ENCODE data around the gene KDM8. TPM values are rescaled to one million over a fixed set of nuclear protein-coding genes. Genes with fewer than 3 reads are reported as not detected.

KDM8 gene
- total RNA-seq, 1 experiment from 2014 or later, result 5.0 TPM

DNA sequence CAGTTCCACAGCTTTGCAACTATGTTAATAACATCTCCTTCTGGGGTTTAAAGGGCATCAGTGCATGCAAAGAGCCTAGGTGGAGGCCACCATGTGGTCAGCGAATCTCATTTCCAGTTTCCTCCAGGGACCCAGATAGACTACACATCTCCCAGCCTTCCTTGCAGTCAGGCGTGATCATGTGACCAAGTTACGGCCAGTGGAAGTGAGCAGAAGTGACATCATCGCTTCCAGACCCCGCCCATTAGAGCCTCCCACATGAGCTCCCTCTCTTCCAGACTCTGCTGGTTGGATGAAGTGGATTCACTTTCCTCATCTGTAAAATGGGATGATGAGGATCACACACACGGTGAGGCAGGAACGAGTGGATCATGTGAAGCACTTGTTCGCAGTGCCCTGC is 27.4 kb upstream of the KDM8 start:
- H4K20me1 ChIP-seq (ENCODE audit: low read length), result no peaks in the 10 kb centered on the region
- no peak overlapping the region for H3K27ac ChIP-seq (ENCODE audit: low read length)
- H3K9me2 ChIP-seq (replicated peaks; ENCODE audit: low read length), result no peaks in the 10 kb centered on the region
- DNase-seq (no peak), ATAC-seq (no peak)
- intact Hi-C loops (cut with micrococcal nuclease), result no loop called here
- no peaks in the 10 kb centered on the region for H3K27me3 ChIP-seq (ENCODE audit: low read length)
- H3K9me3 ChIP-seq (ENCODE audit: low read length), result no peaks in the 10 kb centered on the region
- CTCF ChIA-PET, result no interaction called here
- no peak overlapping the region for H2AFZ ChIP-seq (ENCODE audit: low read length)
- no TSS peak for BruUV-seq (replicated peaks)
- H3K79me2 ChIP-seq (ENCODE audit: low read length), result no peaks in the 10 kb centered on the region
- no peak overlapping the region for H3K9ac ChIP-seq (ENCODE audit: low read length)
- POLR2A ChIA-PET (ENCODE audit: unreplicated experiment), result no interaction called here
- no peak overlapping the region for H3K4me2 ChIP-seq (ENCODE audit: low read length)
- H3F3A ChIP-seq (ENCODE audit: low read length, unreplicated experiment), result no peaks in the 10 kb centered on the region
- H3K36me3 ChIP-seq (ENCODE audit: low read depth, low read length), result no peaks in the 10 kb centered on the region
- TF ChIP-seq, protein P1, sequence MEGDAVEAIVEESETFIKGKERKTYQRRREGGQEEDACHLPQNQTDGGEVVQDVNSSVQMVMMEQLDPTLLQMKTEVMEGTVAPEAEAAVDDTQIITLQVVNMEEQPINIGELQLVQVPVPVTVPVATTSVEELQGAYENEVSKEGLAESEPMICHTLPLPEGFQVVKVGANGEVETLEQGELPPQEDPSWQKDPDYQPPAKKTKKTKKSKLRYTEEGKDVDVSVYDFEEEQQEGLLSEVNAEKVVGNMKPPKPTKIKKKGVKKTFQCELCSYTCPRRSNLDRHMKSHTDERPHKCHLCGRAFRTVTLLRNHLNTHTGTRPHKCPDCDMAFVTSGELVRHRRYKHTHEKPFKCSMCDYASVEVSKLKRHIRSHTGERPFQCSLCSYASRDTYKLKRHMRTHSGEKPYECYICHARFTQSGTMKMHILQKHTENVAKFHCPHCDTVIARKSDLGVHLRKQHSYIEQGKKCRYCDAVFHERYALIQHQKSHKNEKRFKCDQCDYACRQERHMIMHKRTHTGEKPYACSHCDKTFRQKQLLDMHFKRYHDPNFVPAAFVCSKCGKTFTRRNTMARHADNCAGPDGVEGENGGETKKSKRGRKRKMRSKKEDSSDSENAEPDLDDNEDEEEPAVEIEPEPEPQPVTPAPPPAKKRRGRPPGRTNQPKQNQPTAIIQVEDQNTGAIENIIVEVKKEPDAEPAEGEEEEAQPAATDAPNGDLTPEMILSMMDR (conservative IDR thresholded peaks at IDR 0.05; ENCODE audit: low read depth, low read length), result no peak
- TF ChIP-seq EZH2phosphoT487 (IDR thresholded peaks at IDR 0.05; ENCODE audit: borderline replicate concordance, low read length) (no peak), EZH2 (IDR thresholded peaks at IDR 0.05; ENCODE audit: low read length, unreplicated experiment) (no peak)
- peaks cover 29% of the 10 kb centered on the region for H3K4me1 ChIP-seq (ENCODE audit: insufficient read depth, low read length)
- H3K4me3 ChIP-seq (ENCODE audit: low read length), result no peak overlapping the region

DNA sequence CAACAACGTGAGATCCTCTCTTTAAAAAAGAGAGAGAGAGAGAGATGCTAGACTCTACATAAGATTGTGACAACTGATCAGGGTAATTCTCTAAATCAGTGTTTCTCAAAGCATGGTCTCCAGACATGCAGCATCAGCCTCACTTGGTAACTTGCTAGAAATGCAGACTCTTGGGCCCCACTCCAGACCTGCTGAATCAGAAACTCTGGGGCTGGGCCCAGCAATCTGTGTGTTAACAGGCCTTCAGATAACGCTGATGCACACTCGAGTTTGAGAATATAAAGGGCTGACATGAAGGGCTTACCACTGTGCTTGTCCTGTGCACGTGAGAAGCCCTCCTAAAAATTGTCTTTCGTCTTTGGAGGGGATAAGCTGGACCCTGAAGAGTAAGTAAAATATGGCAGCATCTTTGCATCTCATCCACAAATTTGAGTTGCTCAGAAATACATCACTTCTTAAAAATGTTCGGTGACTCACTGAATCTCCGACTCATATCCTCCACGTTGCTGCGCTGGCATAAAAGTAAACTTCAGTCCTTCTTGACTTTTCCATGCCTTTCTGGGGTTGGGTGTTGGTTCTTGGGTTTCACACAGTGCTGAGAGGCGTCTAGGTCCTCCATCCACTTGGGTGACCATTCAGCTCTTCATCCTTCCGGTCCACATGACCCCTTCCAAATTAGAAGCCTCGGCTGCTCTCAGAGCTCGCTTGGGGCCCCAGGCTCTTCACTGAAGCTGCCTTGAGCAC is 26.1 kb upstream of the KDM8 start:
- no peaks in the 10 kb centered on the region for H3F3A ChIP-seq (ENCODE audit: low read length, unreplicated experiment)
- no peak overlapping the region for H3K4me3 ChIP-seq (ENCODE audit: low read length)
- H3K9me3 ChIP-seq (ENCODE audit: low read length), result no peaks in the 10 kb centered on the region
- no peaks in the 10 kb centered on the region for H3K79me2 ChIP-seq (ENCODE audit: low read length)
- H3K9me2 ChIP-seq (replicated peaks; ENCODE audit: low read length), result no peaks in the 10 kb centered on the region
- POLR2A ChIA-PET (ENCODE audit: unreplicated experiment), result interaction anchor here (0.7 kb wide), 1 partner anchor 509 kb away, joined by 3 read pairs; no protein-coding TSS in a partner anchor
- H3K36me3 ChIP-seq (ENCODE audit: low read depth, low read length), result no peaks in the 10 kb centered on the region
- H3K9ac ChIP-seq (ENCODE audit: low read length), result peak overlapping the region; percentile 16; the same call in 1 of the 2 replicates
- DNase-seq, result peak; percentile 85
- no TSS peak for BruUV-seq (replicated peaks)
- peak overlapping the region; percentile 29; the same call in 1 of the 2 replicates for H3K4me2 ChIP-seq (ENCODE audit: low read length)
- TF ChIP-seq EZH2phosphoT487 (IDR thresholded peaks at IDR 0.05; ENCODE audit: borderline replicate concordance, low read length) (no peak), EZH2 (IDR thresholded peaks at IDR 0.05; ENCODE audit: low read length, unreplicated experiment) (no peak)
- TF ChIP-seq, protein P1 (conservative IDR thresholded peaks at IDR 0.05; ENCODE audit: low read depth, low read length), result no peak
- no peaks in the 10 kb centered on the region for H4K20me1 ChIP-seq (ENCODE audit: low read length)
- ATAC-seq, result peak; percentile 77
- intact Hi-C loops (cut with micrococcal nuclease), result loop anchor here (1.0 kb wide), 1 partner anchor 188 kb away; no protein-coding TSS in a partner anchor
- CTCF ChIA-PET, result no interaction called here
- peak overlapping the region; percentile 83 for H3K27ac ChIP-seq (ENCODE audit: low read length)
- 0 out of 2 replicates have a peak overlapping the region, but pooled peaks have one; percentile 30 for H2AFZ ChIP-seq (ENCODE audit: low read length)
- H3K4me1 ChIP-seq (ENCODE audit: insufficient read depth, low read length), result peaks cover 29% of the 10 kb centered on the region
- no peaks in the 10 kb centered on the region for H3K27me3 ChIP-seq (ENCODE audit: low read length)

DNA sequence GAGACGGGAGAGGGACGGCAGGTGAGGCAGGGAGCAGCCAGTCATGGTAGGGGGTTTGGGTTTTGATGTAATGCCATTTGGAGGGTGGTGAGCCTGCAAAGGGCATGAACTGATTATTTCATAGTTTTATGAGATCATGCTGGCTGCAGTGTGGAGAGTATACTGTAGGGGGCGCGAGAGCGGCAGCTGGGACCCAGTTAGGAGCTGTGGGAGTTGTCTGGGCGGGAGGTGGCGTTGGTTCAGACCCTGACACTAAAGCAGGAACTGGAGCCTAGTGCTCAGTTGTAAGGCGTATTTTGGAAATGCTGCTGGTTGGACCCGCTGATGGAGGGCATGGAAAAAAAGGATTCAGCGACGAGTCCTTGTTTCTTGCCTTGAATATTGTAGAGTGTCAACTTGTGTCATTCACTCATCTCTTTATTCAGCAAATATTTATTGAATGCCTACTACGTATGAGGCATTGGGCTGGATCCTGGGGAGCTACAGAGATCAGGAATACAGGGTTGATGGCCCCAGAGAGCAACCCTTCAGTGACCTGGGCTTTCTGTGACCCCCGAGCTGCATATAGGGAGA is 23.7 kb upstream of the KDM8 start:
- Histone ChIP-seq H3K9me3 (ENCODE audit: low read length) (no peaks in the 10 kb centered on the region), H3K79me2 (ENCODE audit: low read length) (no peaks in the 10 kb centered on the region), H4K20me1 (ENCODE audit: low read length) (no peaks in the 10 kb centered on the region), H2AFZ (ENCODE audit: low read length) (no peak overlapping the region), H3K9me2 (replicated peaks; ENCODE audit: low read length) (no peaks in the 10 kb centered on the region), H3K4me1 (ENCODE audit: insufficient read depth, low read length) (peaks cover 18% of the 10 kb centered on the region), H3K27ac (ENCODE audit: low read length) (no peak overlapping the region), H3K4me2 (ENCODE audit: low read length) (no peak overlapping the region), H3K9ac (ENCODE audit: low read length) (no peak overlapping the region), H3F3A (ENCODE audit: low read length, unreplicated experiment) (no peaks in the 10 kb centered on the region), H3K36me3 (ENCODE audit: low read depth, low read length) (no peaks in the 10 kb centered on the region), H3K4me3 (ENCODE audit: low read length) (no peak overlapping the region), H3K27me3 (ENCODE audit: low read length) (no peaks in the 10 kb centered on the region)
- CTCF ChIA-PET, result interaction anchor here (0.5 to 0.6 kb wide), 2 partner anchors 24 to 55 kb away, joined by 3 to 4 read pairs; partner anchors contain the start of gene KDM8
- peak; percentile 37; the same call in 1 of the 2 replicates for ATAC-seq
- no TSS peak for BruUV-seq (replicated peaks)
- DNase-seq, result peak; percentile 58
- TF ChIP-seq EZH2 (IDR thresholded peaks at IDR 0.05; ENCODE audit: low read length, unreplicated experiment) (no peak), EZH2phosphoT487 (IDR thresholded peaks at IDR 0.05; ENCODE audit: borderline replicate concordance, low read length) (no peak)
- TF ChIP-seq, protein P1 (conservative IDR thresholded peaks at IDR 0.05; ENCODE audit: low read depth, low read length), result peak; percentile 66
- intact Hi-C loops (cut with micrococcal nuclease), result no loop called here
- POLR2A ChIA-PET (ENCODE audit: unreplicated experiment), result no interaction called here
